Measurements from ENCODE around the gene MTX1. TPM values are rescaled to one million over a fixed set of nuclear protein-coding genes. Genes with fewer than 3 reads are reported as not detected.

The MTX1 gene
- total and polyA plus RNA-seq, 9 of the 15 experiments (the other 6 are each of a cell fraction or from before 2014, with no cell fraction given) = 29.1 to 98.4 (median 66.9) TPM

DNA sequence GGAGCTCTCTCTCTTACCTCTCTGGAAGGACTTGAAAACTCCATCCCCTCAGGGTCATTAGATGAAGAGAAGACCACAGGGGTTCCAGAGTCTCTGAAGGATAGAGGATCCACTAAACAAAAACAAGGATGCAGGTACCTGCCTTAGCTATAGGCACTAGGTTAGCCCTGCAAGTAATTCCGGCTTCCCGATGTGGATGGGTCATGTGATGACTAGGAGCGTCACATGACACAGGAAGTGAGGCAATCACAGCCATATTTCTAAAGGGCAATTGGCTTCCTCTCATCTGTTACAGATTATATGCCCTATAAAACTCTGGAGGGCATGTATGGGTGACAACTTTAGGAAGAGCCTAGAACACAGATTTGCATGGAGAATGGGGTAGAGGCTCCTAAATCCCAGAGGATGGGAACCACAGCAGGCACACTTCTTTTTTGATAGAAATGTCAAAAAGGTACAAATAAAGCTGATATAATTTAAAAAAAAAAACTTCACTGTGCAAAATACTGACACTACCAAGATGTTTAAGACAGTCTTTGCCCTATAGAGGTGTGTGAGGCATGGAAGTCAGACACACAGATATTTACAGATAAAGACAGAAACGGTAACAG is 32.7 kb downstream of the MTX1 start (continued):
- TF ChIP-seq SAP30 (IDR thresholded peaks at IDR 0.05; ENCODE audit: borderline replicate concordance, insufficient read depth, low read depth, low read length, poor library complexity, severe bottlenecking) (peak; percentile 62), TAF1 (IDR thresholded peaks at IDR 0.05; ENCODE audit: control insufficient read depth, extremely low read depth, insufficient read depth, low read length, severe bottlenecking) (peak; percentile 19), RAD21 (CRISPR knock-in tag; conservative IDR thresholded peaks at IDR 0.05 in 1 of 2, IDR thresholded peaks at IDR 0.05 in 1 of 2) (0 out of 4 replicates have a peak, but pooled peaks of 1 of the 2 experiments have one; percentile 3), SAFB2 (IDR thresholded peaks at IDR 0.05; ENCODE audit: borderline replicate concordance, low read depth, low read length, severe bottlenecking) (no peak), ATF7 (IDR thresholded peaks at IDR 0.05) (peak; percentile 70), RCOR1 (IDR thresholded peaks at IDR 0.05; ENCODE audit: borderline replicate concordance in 1 of 2, low read depth in 2 of 2, low read length in 2 of 2) (peak in 1 of 2 experiments; percentile 75; a peak in 1 of 4 replicates), ZNF445 (CRISPR knock-in tag; IDR thresholded peaks at IDR 0.05; ENCODE audit: low read depth) (no peak), HDAC1 (IDR thresholded peaks at IDR 0.05) (peak in 1 of 2 experiments; percentile 96; a peak in 2 of 4 replicates), SIN3B (IDR thresholded peaks at IDR 0.05; ENCODE audit: low read depth) (peak; percentile 88), RAD51 (IDR thresholded peaks at IDR 0.05; ENCODE audit: borderline replicate concordance, low read depth) (peak; percentile 99), FOXK2 (conservative IDR thresholded peaks at IDR 0.05 in 1 of 2, IDR thresholded peaks at IDR 0.05 in 1 of 2; ENCODE audit: low read depth in 2 of 2) (peak; percentile 74 to 81; a peak in 3 of 4 replicates)
- TF ChIP-seq, protein P1, sequence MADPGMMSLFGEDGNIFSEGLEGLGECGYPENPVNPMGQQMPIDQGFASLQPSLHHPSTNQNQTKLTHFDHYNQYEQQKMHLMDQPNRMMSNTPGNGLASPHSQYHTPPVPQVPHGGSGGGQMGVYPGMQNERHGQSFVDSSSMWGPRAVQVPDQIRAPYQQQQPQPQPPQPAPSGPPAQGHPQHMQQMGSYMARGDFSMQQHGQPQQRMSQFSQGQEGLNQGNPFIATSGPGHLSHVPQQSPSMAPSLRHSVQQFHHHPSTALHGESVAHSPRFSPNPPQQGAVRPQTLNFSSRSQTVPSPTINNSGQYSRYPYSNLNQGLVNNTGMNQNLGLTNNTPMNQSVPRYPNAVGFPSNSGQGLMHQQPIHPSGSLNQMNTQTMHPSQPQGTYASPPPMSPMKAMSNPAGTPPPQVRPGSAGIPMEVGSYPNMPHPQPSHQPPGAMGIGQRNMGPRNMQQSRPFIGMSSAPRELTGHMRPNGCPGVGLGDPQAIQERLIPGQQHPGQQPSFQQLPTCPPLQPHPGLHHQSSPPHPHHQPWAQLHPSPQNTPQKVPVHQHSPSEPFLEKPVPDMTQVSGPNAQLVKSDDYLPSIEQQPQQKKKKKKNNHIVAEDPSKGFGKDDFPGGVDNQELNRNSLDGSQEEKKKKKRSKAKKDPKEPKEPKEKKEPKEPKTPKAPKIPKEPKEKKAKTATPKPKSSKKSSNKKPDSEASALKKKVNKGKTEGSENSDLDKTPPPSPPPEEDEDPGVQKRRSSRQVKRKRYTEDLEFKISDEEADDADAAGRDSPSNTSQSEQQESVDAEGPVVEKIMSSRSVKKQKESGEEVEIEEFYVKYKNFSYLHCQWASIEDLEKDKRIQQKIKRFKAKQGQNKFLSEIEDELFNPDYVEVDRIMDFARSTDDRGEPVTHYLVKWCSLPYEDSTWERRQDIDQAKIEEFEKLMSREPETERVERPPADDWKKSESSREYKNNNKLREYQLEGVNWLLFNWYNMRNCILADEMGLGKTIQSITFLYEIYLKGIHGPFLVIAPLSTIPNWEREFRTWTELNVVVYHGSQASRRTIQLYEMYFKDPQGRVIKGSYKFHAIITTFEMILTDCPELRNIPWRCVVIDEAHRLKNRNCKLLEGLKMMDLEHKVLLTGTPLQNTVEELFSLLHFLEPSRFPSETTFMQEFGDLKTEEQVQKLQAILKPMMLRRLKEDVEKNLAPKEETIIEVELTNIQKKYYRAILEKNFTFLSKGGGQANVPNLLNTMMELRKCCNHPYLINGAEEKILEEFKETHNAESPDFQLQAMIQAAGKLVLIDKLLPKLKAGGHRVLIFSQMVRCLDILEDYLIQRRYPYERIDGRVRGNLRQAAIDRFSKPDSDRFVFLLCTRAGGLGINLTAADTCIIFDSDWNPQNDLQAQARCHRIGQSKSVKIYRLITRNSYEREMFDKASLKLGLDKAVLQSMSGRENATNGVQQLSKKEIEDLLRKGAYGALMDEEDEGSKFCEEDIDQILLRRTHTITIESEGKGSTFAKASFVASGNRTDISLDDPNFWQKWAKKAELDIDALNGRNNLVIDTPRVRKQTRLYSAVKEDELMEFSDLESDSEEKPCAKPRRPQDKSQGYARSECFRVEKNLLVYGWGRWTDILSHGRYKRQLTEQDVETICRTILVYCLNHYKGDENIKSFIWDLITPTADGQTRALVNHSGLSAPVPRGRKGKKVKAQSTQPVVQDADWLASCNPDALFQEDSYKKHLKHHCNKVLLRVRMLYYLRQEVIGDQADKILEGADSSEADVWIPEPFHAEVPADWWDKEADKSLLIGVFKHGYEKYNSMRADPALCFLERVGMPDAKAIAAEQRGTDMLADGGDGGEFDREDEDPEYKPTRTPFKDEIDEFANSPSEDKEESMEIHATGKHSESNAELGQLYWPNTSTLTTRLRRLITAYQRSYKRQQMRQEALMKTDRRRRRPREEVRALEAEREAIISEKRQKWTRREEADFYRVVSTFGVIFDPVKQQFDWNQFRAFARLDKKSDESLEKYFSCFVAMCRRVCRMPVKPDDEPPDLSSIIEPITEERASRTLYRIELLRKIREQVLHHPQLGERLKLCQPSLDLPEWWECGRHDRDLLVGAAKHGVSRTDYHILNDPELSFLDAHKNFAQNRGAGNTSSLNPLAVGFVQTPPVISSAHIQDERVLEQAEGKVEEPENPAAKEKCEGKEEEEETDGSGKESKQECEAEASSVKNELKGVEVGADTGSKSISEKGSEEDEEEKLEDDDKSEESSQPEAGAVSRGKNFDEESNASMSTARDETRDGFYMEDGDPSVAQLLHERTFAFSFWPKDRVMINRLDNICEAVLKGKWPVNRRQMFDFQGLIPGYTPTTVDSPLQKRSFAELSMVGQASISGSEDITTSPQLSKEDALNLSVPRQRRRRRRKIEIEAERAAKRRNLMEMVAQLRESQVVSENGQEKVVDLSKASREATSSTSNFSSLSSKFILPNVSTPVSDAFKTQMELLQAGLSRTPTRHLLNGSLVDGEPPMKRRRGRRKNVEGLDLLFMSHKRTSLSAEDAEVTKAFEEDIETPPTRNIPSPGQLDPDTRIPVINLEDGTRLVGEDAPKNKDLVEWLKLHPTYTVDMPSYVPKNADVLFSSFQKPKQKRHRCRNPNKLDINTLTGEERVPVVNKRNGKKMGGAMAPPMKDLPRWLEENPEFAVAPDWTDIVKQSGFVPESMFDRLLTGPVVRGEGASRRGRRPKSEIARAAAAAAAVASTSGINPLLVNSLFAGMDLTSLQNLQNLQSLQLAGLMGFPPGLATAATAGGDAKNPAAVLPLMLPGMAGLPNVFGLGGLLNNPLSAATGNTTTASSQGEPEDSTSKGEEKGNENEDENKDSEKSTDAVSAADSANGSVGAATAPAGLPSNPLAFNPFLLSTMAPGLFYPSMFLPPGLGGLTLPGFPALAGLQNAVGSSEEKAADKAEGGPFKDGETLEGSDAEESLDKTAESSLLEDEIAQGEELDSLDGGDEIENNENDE (IDR thresholded peaks at IDR 0.05; ENCODE audit: low read depth, low read length) = no peak

All from K562 (cell line).